ENCODE data around the gene SART3.

Gene SART3

GRCh38 chr12:108560752-108561719, at the start of gene SART3:
Gene SART3 (minus strand): TSS chr12:108561173. CDS start chr12:108561154, 19 bp downstream.
- DNase-seq: peak; percentile 90

GRCh38 chr12:108610336-108610815, 49.4 kb upstream of the SART3 start:
- no peak for DNase-seq

GRCh38 chr12:108609537-108610335, 48.8 kb upstream of the SART3 start:
- DNase-seq: no peak

GRCh38 chr12:108608616-108609015, 47.6 kb upstream of the SART3 start:
- DNase-seq: no peak

- DNase-seq: no peak
Measured at GRCh38 chr12:108607981-108608600, 47.1 kb upstream of the SART3 start.

GRCh38 chr12:108606492-108606891, 45.5 kb upstream of the SART3 start:
- no peak for DNase-seq

GRCh38 chr12:108605690-108606406, 44.9 kb upstream of the SART3 start:
- DNase-seq: no peak

GRCh38 chr12:108605000-108605689, 44.2 kb upstream of the SART3 start:
- no peak for DNase-seq

- no peak for DNase-seq
Measured at GRCh38 chr12:108604208-108604941, 43.4 kb upstream of the SART3 start.

- DNase-seq: no peak
Measured at GRCh38 chr12:108603743-108604142, 42.8 kb upstream of the SART3 start.

GRCh38 chr12:108602976-108603704, 42.2 kb upstream of the SART3 start:
- DNase-seq: no peak

- DNase-seq: no peak
Measured at GRCh38 chr12:108602209-108602705, 41.3 kb upstream of the SART3 start.

GRCh38 chr12:108600702-108601007, 39.7 kb upstream of the SART3 start:
- DNase-seq: no peak

GRCh38 chr12:108599948-108600701, 39.2 kb upstream of the SART3 start:
- DNase-seq: no peak

- no peak for DNase-seq
Measured at GRCh38 chr12:108599541-108599940, 38.6 kb upstream of the SART3 start.

- no peak for DNase-seq
Measured at GRCh38 chr12:108598553-108599250, 37.7 kb upstream of the SART3 start.

GRCh38 chr12:108597559-108598471, 36.8 kb upstream of the SART3 start, which contains the start of gene TMEM119:
Gene TMEM119 (minus strand): TSS chr12:108598084. CDS start chr12:108592383, 5,701 bp downstream.
- DNase-seq: no peak
